Transverse colon (tissue), 4 donors: ENCODE results near the gene IKZF2. TPM values are rescaled to one million over a fixed set of nuclear protein-coding genes. Genes with fewer than 3 reads are reported as not detected.

Source experiments
- DNase-seq: peaks from one replicate; pipeline ENCODE4 v3.0.0-alpha.2; 2019
- H3K27ac ChIP-seq, 4 donors: fragments of 200-600 bp; sonication (generic); 2 replicates each; pipeline ENCODE4 v1.5.1; 2016 to 2018; ENCODE audit warnings: inconsistent platforms in 4 of 4
- H3K27me3 ChIP-seq: fragments of 200-600 bp; sonication (generic); 2 replicates; pipeline ENCODE4 v1.5.1; 2017; ENCODE audit warnings: inconsistent platforms
- H3K36me3 ChIP-seq, 4 donors: fragments of 200-600 bp; sonication (generic); 2 replicates each; pipeline ENCODE4 v1.5.1; 2017 to 2019; ENCODE audit warnings: inconsistent platforms in 4 of 4
- H3K4me1 ChIP-seq, 4 donors: fragments of 200-600 bp; sonication (generic); 2 replicates each; pipeline ENCODE4 v1.5.1; 2017 to 2020; ENCODE audit warnings: inconsistent platforms in 4 of 4
- H3K4me3 ChIP-seq, 4 donors: fragments of 200-600 bp; sonication (generic); 1 replicate in 1 of 4; 2 replicates in 3 of 4; pipeline versions ENCODE4 v1.5.1 to v1.6.1; 2017 to 2019; ENCODE audit warnings: inconsistent platforms in 4 of 4
- H3K9me3 ChIP-seq, 2 donors: fragments of 200-600 bp; sonication (generic); 2 replicates each; pipeline ENCODE4 v1.5.1; 2017 to 2019; ENCODE audit warnings: inconsistent platforms in 2 of 2
- EP300 ChIP-seq: sonication (generic); formaldehyde crosslinking; IDR thresholded peaks from one replicate; pipeline ENCODE4 v1.6.1; 2017; ENCODE audit warnings: antibody characterized with exemption, low read depth
- POLR2A ChIP-seq: fragments of 450-650 bp; IDR thresholded peaks from one replicate; pipeline ENCODE4 v1.6.1; 2016; ENCODE audit warnings: antibody characterized with exemption, mild to moderate bottlenecking, moderate library complexity
- POLR2AphosphoS5 ChIP-seq, 3 donors: sonication (generic); formaldehyde crosslinking; IDR thresholded peaks; one replicate each; pipeline ENCODE4 v1.6.1; 2016; ENCODE audit warnings: antibody characterized with exemption in 3 of 3
- WGBS, 2 donors: methylation state at CpG; one replicate each; pipeline ENCODE4 v1.1.5; 2018; ENCODE audit warnings: low coverage in 1 of 2; 5-methylcytosine and 5-hydroxymethylcytosine counted together
- in situ Hi-C, 4 donors: fragments of 200-750 bp; cut with MboI; loops; one replicate each; pipeline versions ENCODE4 v1.15.0 to v1.15.1; 2017; ENCODE audit warnings: low sequenced_read_pairs in 3 of 4, low pct_ligation_motif_present in 1 of 4, low pct_unique_long_range_greater_than_20kb in 1 of 4
- intact Hi-C: fragments of 100-400 bp; cut with DNase I; formaldehyde crosslinking; loops from one replicate; pipeline ENCODE4 v1.15.1; 2023; ENCODE audit warnings: low total_unique reads
- total RNA-seq, 4 donors: library from RNA; depleted of rRNA; stranded (reverse); fragments of >200 nt; gene quantifications; one replicate each; pipeline ENCODE4 v1.1.0, GENCODE V29; 2016
- TF ChIP-seq, protein P1 (sequence below), 5 experiments: fragments of 200-600 bp in 3 of 5; fragments of 450-650 bp in 2 of 5; sonication (generic) in 3 of 5; IDR thresholded peaks; 1 replicate in 2 of 5; 2 replicates in 3 of 5; pipeline ENCODE4 v1.5.1; 2016 to 2017; ENCODE audit warnings: antibody characterized with exemption in 5 of 5, inconsistent platforms in 3 of 5, mild to moderate bottlenecking in 2 of 5, moderate library complexity in 1 of 5

Gene IKZF2
- total RNA-seq, 4 donors from 2014 or later, result 1.8 to 15.6 (median 12.3) TPM

DNA sequence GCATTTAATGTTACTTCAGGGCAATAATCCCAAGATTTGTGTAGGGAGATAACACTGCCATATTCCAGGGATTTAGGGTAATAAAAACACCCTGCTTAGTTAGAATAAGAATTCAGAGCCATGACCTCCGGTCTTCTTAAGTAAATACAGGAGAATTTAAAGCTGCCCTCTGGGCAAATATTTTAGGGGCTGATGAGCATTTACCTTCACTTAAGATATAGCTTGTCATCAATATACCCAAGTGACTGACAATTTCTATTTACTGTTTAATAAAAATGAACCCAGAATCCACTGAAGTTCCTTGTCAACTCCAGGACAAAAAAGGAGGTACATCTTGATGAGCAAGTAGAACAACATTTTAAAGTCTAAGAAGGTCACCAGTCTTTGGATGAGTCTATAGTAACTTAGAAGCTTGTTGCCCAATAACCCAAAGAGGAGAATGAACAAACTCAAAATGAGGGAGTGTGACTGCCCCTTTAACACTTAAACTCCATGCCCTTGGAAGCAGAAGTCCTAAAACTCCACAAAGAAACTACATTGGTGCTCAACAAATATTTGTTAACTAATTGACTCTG is 24.3 kb upstream of the IKZF2 start:
- no peak for DNase-seq
- in situ Hi-C loops (no loop called here), intact Hi-C loops (no loop called here)
- no peak overlapping the region for H3K27ac ChIP-seq
- H3K27me3 ChIP-seq, result no peaks in the 10 kb centered on the region
- WGBS, 2 donors, result 28 to 33% methylated on average over 1 of the region's 1 CpG
- H3K4me1 ChIP-seq, result no peaks in the 10 kb centered on the region
- TF ChIP-seq, protein P1, sequence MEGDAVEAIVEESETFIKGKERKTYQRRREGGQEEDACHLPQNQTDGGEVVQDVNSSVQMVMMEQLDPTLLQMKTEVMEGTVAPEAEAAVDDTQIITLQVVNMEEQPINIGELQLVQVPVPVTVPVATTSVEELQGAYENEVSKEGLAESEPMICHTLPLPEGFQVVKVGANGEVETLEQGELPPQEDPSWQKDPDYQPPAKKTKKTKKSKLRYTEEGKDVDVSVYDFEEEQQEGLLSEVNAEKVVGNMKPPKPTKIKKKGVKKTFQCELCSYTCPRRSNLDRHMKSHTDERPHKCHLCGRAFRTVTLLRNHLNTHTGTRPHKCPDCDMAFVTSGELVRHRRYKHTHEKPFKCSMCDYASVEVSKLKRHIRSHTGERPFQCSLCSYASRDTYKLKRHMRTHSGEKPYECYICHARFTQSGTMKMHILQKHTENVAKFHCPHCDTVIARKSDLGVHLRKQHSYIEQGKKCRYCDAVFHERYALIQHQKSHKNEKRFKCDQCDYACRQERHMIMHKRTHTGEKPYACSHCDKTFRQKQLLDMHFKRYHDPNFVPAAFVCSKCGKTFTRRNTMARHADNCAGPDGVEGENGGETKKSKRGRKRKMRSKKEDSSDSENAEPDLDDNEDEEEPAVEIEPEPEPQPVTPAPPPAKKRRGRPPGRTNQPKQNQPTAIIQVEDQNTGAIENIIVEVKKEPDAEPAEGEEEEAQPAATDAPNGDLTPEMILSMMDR (IDR thresholded peaks at IDR 0.05), result no peak
- TF ChIP-seq POLR2A (no peak), EP300 (no peak), POLR2AphosphoS5 (IDR thresholded peaks at IDR 0.05) (no peak)
- H3K9me3 ChIP-seq, result no peaks in the 10 kb centered on the region
- H3K36me3 ChIP-seq, result no peaks in the 10 kb centered on the region
- H3K4me3 ChIP-seq, result no peak overlapping the region

DNA sequence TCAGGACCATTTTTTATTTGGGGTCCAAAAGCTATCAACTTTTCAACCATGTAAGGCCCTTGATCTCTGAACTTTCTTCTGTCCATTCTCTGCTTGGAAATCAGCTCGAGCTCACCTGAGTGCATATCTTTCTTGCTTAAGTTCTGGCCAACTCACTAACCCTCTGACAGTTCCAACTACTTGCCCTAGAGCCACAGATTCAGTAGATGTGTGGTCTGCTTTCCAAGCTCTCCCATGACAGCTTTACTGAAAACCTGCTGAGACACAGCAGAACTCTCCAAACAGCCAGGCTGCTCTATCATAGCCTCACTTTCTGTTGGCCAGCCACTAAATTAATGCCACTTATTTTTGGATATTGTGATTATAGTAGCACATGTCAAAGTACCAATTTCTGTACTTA is 21.2 kb upstream of the IKZF2 start:
- no peak for DNase-seq
- TF ChIP-seq EP300 (no peak), POLR2A (no peak), POLR2AphosphoS5 (IDR thresholded peaks at IDR 0.05) (no peak)
- TF ChIP-seq, protein P1 (IDR thresholded peaks at IDR 0.05), result no peak
- no peaks in the 10 kb centered on the region for H3K4me1 ChIP-seq
- in situ Hi-C loops, result loop anchor here in 3 of 4 donors (25.0 kb wide), 1 partner anchor 485 kb away; no protein-coding TSS in a partner anchor
- no peak overlapping the region for H3K4me3 ChIP-seq
- intact Hi-C loops, result no loop called here
- 22 to 27% methylated on average over 1 of the region's 1 CpG for WGBS, 2 donors
- no peak overlapping the region for H3K27ac ChIP-seq
- H3K27me3 ChIP-seq, result no peaks in the 10 kb centered on the region
- no peaks in the 10 kb centered on the region for H3K9me3 ChIP-seq
- no peaks in the 10 kb centered on the region for H3K36me3 ChIP-seq

- Histone ChIP-seq H3K4me3 (no peak overlapping the region), H3K27me3 (no peaks in the 10 kb centered on the region), H3K27ac (no peak overlapping the region), H3K36me3 (no peaks in the 10 kb centered on the region), H3K9me3 (no peaks in the 10 kb centered on the region), H3K4me1 (no peaks in the 10 kb centered on the region)
- in situ Hi-C loops (loop anchor here in 3 of 4 donors (25.0 kb wide), 1 partner anchor 484 kb away; no protein-coding TSS in a partner anchor), intact Hi-C loops (no loop called here)
- DNase-seq, result no peak
- 78% methylated on average over 4 of the region's 4 CpGs for WGBS, 2 donors
- no peak for TF ChIP-seq EP300
- no peak for TF ChIP-seq POLR2AphosphoS5 (IDR thresholded peaks at IDR 0.05)
- TF ChIP-seq, protein P1 (IDR thresholded peaks at IDR 0.05), result no peak
- no peak for TF ChIP-seq POLR2A
Observed at GRCh38 chr2:213171147-213171546, 19.7 kb upstream of the IKZF2 start.

DNA sequence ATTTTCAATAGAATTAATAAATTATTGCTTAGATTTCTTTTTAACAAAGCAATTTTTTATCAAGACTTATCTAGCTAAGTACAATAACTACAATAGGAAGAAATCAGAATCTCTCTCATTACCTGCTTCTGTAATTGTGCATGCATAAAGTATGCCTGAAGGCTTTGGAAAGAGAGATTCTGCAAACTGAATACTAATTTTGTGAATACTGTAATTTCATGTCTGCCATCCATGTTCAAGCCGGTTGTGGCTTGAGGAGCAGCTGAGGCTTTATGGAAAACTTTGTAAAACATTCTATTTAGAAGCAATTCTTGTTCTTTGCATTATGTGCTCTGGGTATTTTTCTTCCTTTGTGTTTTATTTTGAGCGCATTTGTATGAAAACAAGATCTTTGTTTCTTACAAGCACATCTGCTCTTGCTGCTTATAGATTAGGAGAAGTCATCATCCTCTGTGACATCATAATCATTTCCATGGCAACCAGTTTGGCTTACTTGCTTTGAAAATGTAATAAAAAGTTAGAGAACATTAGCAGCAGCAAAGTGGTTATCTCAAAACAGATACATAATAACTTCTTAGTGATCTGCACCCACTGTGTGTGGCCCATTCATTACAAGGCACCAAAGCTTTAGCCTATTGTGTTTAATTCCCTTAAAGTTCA is 16.0 kb upstream of the IKZF2 start:
- intact Hi-C loops, result no loop called here
- H3K4me3 ChIP-seq, result no peak overlapping the region
- DNase-seq, result no peak
- 81 to 90% methylated on average over 2 of the region's 2 CpGs for WGBS, 2 donors
- H3K9me3 ChIP-seq, result no peaks in the 10 kb centered on the region
- in situ Hi-C loops, result loop anchor here in 3 of 4 donors (25.0 kb wide), 1 partner anchor 480 kb away; no protein-coding TSS in a partner anchor
- no peak overlapping the region for H3K27ac ChIP-seq
- H3K27me3 ChIP-seq, result no peaks in the 10 kb centered on the region
- TF ChIP-seq, protein P1 (IDR thresholded peaks at IDR 0.05), result no peak
- TF ChIP-seq EP300 (no peak), POLR2AphosphoS5 (IDR thresholded peaks at IDR 0.05) (no peak), POLR2A (no peak)
- no peaks in the 10 kb centered on the region for H3K36me3 ChIP-seq
- no peaks in the 10 kb centered on the region for H3K4me1 ChIP-seq
